Raji (cell line): ENCODE results near the gene SIDT2.

Experiments
- POLR2A ChIP-seq: IDR thresholded peaks from 2 replicates; pipeline ENCODE4 v1.6.1; 2011; ENCODE audit warnings: low read depth, low read length, control low read depth; ENCODE audit not compliant: insufficient read depth

SIDT2 gene

GRCh38 chr11:117212697-117213355 lies 34.3 kb downstream of the SIDT2 start:
- TF ChIP-seq POLR2A = no peak

- no peak for TF ChIP-seq POLR2A
Observed at GRCh38 chr11:117214404-117215110, 36.0 kb downstream of the SIDT2 start.

- no peak for TF ChIP-seq POLR2A
Observed at GRCh38 chr11:117217141-117218084, 38.9 kb downstream of the SIDT2 start.

GRCh38 chr11:117218133-117218915 lies 39.8 kb downstream of the SIDT2 start:
- TF ChIP-seq POLR2A = no peak

GRCh38 chr11:117219001-117219400 lies 40.5 kb downstream of the SIDT2 start:
- no peak for TF ChIP-seq POLR2A

- no peak for TF ChIP-seq POLR2A
Observed at GRCh38 chr11:117219455-117219854, 40.9 kb downstream of the SIDT2 start.

GRCh38 chr11:117219995-117220394 lies 41.5 kb downstream of the SIDT2 start:
- no peak for TF ChIP-seq POLR2A

GRCh38 chr11:117220568-117220967 lies 42.0 kb downstream of the SIDT2 start:
- TF ChIP-seq POLR2A = no peak

- no peak for TF ChIP-seq POLR2A
Observed at GRCh38 chr11:117220999-117221774, 42.6 kb downstream of the SIDT2 start.

- no peak for TF ChIP-seq POLR2A
Observed at GRCh38 chr11:117221775-117222517, 43.4 kb downstream of the SIDT2 start.

- no peak for TF ChIP-seq POLR2A
Observed at GRCh38 chr11:117222991-117223740, 44.6 kb downstream of the SIDT2 start.
